Measurements from ENCODE around the gene MUC22.

DNA sequence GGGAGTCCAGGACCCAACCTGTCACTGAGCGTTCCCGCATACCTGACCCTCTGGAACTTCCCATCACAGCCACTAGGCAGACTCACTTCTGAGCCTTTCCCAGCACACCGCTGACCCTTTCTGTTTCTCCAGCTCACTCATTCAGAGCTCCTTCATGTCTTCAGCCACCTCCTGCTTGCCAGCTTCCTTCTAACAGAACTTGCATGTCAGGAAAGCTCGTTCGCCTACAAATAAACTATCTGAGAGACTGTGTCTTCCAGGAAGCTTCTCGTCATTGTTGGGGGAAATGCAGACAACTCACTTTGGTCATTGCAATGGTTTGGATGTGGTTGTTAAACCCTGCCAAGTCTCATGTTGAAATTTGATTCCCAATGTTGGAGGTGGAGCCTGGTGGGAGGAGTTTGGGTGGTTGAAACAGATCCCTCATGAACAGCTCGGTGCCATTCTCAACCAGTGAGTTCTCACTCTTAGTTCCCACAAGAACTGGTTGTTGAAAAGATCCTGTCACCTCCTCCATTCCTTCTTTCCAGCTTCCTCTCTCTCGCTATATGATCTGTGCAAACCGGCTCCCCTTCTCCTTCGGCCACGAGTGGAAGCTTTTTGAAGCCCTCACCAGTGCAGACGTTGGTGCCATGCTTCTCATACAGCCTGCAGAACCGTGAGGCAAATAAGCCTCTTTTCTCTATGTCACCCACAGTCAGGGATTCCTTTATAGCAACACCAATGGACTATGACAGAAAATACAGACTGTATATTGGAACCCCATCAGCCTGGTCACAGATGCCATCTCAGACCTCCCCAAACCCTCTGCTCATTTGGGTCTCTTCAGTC is 28.1 kb upstream of the MUC22 start:
- TF ChIP-seq CTCF (IDR thresholded peaks at IDR 0.05), result peak in 3 of 12 donors; percentile 7 to 19 (median 10)
- no peak for TF ChIP-seq POLR2A (IDR thresholded peaks at IDR 0.05)
